Ascending aorta (tissue), 2 donors: Measurements from ENCODE around the gene SOX9. TPM values are rescaled to one million over a fixed set of nuclear protein-coding genes. Genes with fewer than 3 reads are reported as not detected.

Source experiments
- DNase-seq, 2 donors: peaks; one replicate each; pipeline ENCODE4 v3.0.0-alpha.2; 2019; ENCODE audit warnings: low spot score in 2 of 2
- H3K27ac ChIP-seq, 2 donors: fragments of 200-600 bp; sonication (generic); one replicate each; pipeline ENCODE4 v1.5.1; 2016 to 2017; ENCODE audit warnings: mild to moderate bottlenecking in 1 of 2
- H3K27me3 ChIP-seq: fragments of 200-600 bp; sonication (generic); one replicate; pipeline ENCODE4 v1.5.1; 2017
- H3K36me3 ChIP-seq, 2 donors: fragments of 200-600 bp; sonication (generic); one replicate each; pipeline ENCODE4 v1.5.1; 2016
- H3K4me1 ChIP-seq, 2 donors: fragments of 200-600 bp; sonication (generic); one replicate each; pipeline ENCODE4 v1.5.1; 2016 to 2017; ENCODE audit warnings: mild to moderate bottlenecking in 1 of 2
- H3K4me3 ChIP-seq, 2 donors: fragments of 200-600 bp; sonication (generic); one replicate each; pipeline ENCODE4 v1.5.1; 2016 to 2017; ENCODE audit warnings: mild to moderate bottlenecking in 1 of 2
- H3K9me3 ChIP-seq, 2 donors: fragments of 200-600 bp; sonication (generic); one replicate each; pipeline ENCODE4 v1.5.1; 2016
- CTCF ChIP-seq, 3 experiments: fragments of 200-600 bp in 2 of 3; fragments of 450-650 bp in 1 of 3; sonication (generic) in 2 of 3; IDR thresholded peaks; one replicate each; pipeline ENCODE4 v1.5.1; 2016 to 2019; ENCODE audit warnings: antibody characterized with exemption in 3 of 3, mild to moderate bottlenecking in 1 of 3, moderate library complexity in 1 of 3
- intact Hi-C: fragments of 100-400 bp; cut with DNase I; formaldehyde crosslinking; loops from one replicate; pipeline ENCODE4 v1.15.1; 2023
- total RNA-seq: library from RNA; depleted of rRNA; stranded (reverse); fragments of >200 nt; gene quantifications from one replicate; pipeline ENCODE4 v1.1.0, GENCODE V29; 2016

SOX9 gene
- total RNA-seq, 1 donor from 2014 or later = 2.4 TPM

- Histone ChIP-seq H3K9me3 (no peaks in the 10 kb centered on the region), H3K27ac (no peak overlapping the region), H3K4me1 (no peaks in the 10 kb centered on the region), H3K4me3 (no peak overlapping the region), H3K27me3 (no peaks in the 10 kb centered on the region), H3K36me3 (no peaks in the 10 kb centered on the region)
- intact Hi-C loops = no loop called here
- DNase-seq = no peak
- no peak for TF ChIP-seq CTCF (IDR thresholded peaks at IDR 0.05)
These were observed 25.1 kb downstream of the SOX9 start for GRCh38 chr17:72145962-72146361.

- Histone ChIP-seq H3K36me3 (no peaks in the 10 kb centered on the region), H3K9me3 (no peaks in the 10 kb centered on the region), H3K4me3 (no peak overlapping the region), H3K4me1 (no peaks in the 10 kb centered on the region), H3K27me3 (no peaks in the 10 kb centered on the region), H3K27ac (no peak overlapping the region)
- intact Hi-C loops = no loop called here
- no peak for TF ChIP-seq CTCF (IDR thresholded peaks at IDR 0.05)
- no peak for DNase-seq
These were observed 25.6 kb downstream of the SOX9 start for GRCh38 chr17:72146371-72146770.

GRCh38 chr17:72150632-72151460, 30.0 kb downstream of the SOX9 start:
- no peak for DNase-seq
- intact Hi-C loops = no loop called here

GRCh38 chr17:72151565-72152386, 31.0 kb downstream of the SOX9 start:
- no peak overlapping the region for H3K4me3 ChIP-seq
- no peaks in the 10 kb centered on the region for H3K4me1 ChIP-seq
- H3K9me3 ChIP-seq = no peaks in the 10 kb centered on the region
- no peak for DNase-seq
- H3K36me3 ChIP-seq = no peaks in the 10 kb centered on the region
- intact Hi-C loops = no loop called here
- H3K27ac ChIP-seq = no peak overlapping the region
- no peak for TF ChIP-seq CTCF (IDR thresholded peaks at IDR 0.05)
- no peaks in the 10 kb centered on the region for H3K27me3 ChIP-seq

More at GRCh38 chr17:72150632-72151460, 30.0 kb downstream of the SOX9 start:
- Histone ChIP-seq H3K4me3 (no peak overlapping the region), H3K36me3 (no peaks in the 10 kb centered on the region), H3K27me3 (no peaks in the 10 kb centered on the region), H3K4me1 (no peaks in the 10 kb centered on the region), H3K27ac (no peak overlapping the region), H3K9me3 (no peaks in the 10 kb centered on the region)
- no peak for TF ChIP-seq CTCF (IDR thresholded peaks at IDR 0.05)

GRCh38 chr17:72152387-72152929, 31.6 kb downstream of the SOX9 start:
- Histone ChIP-seq H3K27ac (no peak overlapping the region), H3K9me3 (no peaks in the 10 kb centered on the region), H3K27me3 (no peaks in the 10 kb centered on the region), H3K4me3 (no peak overlapping the region), H3K36me3 (no peaks in the 10 kb centered on the region), H3K4me1 (no peaks in the 10 kb centered on the region)
- DNase-seq = no peak
- intact Hi-C loops = no loop called here
- TF ChIP-seq CTCF (IDR thresholded peaks at IDR 0.05) = no peak
